ENCODE results near the gene CPNE2.

Gene CPNE2

DNA sequence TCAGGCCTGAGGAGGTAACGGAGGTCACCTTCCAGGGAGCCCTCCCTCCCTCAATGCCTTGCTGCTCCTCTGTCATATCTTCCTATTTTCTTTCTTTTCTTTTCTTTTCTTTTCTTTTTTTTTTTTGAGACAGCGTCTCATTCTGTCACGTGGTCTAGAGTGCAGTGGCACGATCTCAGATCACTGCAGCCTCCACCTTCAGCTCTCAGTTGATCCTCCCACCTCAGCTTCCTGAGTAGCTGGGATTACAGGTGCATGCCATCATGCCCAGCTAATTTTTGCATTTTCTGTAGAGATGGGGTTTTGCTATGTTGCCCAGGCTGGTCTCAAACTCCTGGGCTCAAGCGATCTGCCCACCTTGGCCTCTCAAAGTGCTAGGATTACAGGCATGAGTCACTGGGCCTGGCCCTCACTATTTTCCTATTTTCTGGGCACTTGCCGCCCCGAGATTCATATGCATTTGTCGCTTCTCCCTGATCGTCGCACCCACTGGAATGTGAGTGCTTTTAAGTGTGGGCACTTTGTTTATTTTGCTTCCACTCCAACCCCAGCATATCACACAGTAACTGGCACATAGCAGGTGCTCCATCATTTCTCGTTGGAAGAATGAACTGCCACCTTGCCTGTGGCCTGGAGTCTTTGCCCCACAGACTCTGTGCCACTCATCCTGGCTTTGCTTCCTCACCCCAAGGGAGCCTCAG is 31.7 kb downstream of the CPNE2 start:
- DNase-seq (ENCODE audit: low spot score) = no peak

DNA sequence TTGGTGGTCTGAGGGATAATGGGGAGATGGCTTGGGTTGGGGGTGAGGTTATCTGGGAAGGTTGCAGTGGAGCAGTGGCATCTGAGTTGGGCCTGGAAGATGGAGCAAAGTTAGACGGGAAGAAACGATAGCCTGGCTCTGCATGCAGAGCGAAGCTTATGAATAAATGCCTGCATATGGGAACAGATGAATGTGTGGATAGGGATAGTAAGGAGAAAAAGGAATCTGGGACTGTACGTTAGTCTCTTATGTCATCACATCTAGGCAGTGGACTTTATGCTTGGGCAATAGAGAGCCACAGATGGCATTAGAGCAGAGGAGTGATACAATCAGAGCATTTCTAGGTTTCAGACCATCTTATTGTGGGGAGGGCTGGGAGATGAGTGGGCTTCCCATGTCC is 33.0 kb downstream of the CPNE2 start:
- no peak for DNase-seq (ENCODE audit: low spot score)

DNA sequence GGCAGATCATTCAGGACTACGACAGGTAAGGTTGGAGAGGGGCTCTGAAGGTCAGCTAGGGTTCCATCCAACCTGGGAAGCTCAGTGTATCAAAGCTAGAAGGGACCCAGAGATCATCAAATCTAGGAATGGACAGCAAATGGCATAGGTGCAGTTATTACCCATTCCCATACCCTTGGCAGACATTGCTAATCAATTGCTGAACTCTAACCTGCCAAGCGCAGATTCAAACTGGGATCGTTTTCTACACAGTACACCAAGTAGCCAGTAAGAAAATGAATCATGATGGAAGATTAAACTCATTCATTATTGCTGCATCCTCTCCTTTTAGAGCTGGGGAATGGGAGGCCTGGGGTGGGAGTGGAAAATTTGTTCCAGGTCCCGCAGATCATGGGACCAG is 33.6 kb downstream of the CPNE2 start:
- no peak for DNase-seq (ENCODE audit: low spot score)

DNA sequence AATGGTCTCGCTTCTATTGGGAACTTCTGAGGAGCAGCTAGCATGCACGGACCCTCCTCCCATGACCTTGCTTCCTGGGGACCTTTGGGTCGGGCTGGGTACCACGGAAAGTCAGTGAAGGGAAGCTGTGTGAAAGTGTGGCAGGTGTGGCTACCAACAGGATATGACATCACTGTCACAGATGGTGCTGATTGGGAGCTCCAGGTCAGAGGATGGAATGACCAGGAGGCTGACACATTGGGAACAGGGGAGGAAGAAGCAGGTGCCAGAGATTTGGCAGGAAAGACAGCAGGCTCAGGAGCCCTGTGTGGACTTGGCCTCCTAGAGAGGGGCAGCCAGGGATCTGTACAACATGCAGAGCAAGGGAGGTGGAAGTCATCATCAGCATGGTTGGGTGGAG is 34.0 kb downstream of the CPNE2 start:
- DNase-seq (ENCODE audit: low spot score) = no peak

DNA sequence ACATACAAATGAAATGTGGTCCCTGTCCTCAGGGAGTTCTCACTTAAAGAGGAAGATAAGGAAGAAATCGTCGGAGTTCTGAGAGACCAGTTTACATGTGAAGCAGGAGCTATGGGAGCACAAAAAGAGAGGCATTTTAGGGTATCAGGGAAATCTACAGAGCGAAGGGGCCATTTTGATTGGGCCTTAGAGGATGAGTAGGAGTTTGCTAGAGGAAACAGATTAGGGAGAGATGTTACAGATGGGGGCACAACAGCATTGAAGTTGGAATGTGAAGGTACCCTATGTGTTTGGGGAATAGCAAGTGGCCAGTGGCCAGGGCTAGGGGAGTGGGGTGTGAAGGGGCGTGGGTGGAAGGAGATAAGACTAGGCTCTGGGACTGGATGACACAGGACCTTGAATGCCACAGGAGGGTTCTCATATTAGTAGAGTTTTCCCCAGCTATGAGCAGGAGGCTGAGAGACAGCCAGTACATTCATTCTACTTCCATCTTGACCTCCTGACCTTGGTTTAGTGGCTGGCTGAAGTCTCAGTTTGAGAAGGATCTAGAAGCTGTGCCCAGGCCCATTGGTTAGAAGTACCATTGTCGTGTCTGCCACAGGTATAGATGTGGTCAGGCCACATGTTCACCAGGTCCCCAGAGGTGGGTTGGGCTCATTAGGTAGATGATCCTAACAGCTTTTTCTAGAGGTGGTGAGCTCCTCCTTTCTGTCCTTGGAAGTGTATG is 34.8 kb downstream of the CPNE2 start:
- no peak for DNase-seq (ENCODE audit: low spot score)

DNA sequence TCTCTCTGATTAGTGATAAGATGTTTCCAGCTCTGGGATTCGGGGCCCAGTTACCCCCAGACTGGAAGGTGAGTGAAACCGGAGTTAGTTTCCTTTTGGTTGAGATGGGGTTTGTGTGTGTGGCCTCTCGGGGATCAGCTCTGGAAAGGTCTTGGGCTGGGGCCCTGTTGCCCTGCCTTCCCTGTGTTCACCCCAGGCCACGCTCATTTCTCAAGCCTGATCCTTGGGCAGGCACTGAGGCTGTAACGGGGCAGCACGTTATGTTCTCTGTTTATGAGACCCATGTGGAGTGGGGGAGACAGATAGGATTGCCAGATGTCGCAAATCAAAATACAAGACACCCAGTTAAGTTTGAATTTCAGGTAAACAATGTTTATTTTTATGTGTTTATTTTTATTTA is 35.5 kb downstream of the CPNE2 start:
- DNase-seq (ENCODE audit: low spot score) = no peak

DNA sequence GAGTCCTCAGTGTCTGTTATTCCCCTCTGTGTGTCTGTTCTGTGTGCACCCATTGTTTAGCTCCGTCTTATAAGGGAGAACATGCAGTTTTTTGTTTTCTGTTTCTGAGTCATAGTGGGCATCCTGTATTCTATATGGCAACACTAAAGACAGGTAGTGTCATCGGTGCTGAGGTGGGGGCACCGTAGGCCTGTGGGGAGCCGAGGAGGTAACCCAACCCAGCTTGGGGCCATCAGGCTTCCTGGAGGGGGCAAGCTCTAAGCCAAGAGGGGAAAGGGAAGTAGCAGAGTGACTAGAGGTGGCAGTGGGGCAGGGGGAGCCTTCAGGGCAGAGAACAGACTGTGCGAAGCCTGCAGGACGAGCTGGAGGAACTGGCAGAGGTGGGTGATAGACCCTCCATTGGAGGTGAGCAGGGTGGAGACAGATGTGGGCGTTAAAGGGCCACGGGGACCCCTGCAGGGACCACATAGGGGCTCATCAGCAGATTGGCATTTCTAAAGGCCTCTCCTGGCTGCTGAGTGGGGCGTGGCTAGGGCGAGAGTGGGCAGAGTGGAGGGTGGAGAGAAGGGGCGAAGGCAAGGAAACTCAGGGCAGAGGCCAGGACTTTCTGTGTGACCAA is 36.5 kb downstream of the CPNE2 start:
- DNase-seq (ENCODE audit: low spot score) = no peak

DNA sequence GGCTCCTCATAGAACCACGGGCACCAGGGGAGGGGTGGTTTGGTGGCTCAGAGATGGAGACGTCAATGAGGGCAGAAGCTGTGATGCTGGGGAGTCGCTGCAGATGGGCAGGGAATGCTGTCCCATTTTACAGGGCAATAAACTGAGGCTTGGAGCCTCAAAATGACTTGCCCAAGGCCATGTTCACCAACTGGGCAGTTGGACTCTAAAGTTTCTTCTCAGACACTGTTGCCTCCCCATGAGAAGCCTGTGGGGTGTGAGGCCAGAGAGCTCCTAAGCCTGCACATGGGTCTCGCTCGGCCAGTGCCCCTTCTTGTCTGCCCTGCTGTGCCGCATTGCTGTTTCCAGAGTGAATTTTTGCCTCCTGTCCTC is 38.6 kb downstream of the CPNE2 start:
- no peak for DNase-seq (ENCODE audit: low spot score)

DNA sequence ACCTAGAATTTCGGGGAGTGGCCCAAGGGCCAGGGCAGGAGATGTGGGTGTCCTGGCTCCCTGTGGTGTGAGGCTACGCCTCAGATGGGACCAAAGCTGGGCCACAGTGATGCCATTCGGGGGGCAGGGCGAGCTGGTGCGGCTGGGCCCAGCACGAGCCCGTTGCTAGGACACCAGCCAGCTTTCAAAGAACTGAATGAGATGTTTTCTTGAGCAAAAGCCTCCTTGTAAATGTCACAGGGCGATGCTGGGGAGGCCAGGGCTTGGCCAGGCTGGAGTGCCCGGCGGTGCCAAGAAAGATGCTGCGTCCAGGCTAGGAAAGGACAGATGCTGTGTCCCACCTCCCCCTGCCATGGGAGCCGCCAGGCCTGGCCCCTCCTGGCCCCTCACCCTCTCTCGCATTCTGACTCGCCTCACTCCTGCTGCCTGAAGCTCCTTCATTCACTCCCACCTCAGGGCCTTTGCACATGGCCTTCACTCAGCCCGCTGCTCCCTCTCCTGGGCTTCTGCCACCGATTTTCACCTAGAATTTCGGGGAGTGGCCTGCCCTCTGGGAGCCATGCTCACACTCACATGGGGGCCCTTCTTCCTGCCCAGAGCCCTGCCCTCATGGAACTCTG is 39.1 kb downstream of the CPNE2 start:
- no peak for DNase-seq (ENCODE audit: low spot score)

DNA sequence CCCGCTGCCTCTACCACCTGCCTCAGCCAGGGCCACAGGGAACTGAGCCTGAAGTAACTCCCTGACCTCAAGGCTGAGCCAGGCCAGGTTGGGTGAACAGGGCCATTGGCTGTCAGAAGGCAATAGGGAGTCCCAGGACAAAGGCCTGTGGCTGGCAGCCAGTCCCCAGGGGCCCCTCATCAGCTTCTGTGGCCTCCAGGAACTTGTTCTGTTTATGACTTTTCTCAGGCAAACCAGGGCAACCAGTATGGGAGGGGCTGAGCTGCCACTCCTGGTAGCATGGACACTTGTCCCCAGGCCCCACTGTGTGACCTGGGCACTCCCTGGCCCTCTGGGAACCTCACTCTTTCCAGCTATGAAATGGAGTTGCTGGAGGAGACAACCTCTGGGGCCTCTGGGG is 40.1 kb downstream of the CPNE2 start:
- DNase-seq (ENCODE audit: low spot score) = no peak

DNA sequence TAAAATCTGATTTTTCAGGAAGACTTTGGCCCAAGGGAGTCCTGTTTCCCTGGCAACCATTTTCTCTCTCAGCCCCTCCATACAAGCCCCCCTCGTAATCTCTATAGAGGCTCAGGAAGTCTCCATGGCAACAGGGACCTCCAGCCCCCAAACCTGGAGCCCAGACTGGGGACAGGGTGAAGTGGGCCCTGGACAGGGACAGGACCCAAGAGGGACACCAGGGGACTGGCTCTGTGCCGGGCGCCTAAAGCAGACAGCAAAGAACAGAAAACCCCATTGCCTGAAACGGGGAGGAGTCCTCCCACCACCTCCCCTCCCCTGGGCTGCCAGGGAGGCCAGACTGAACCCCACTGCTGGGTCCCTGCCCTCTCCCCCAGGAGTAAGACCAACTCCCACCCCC is 40.6 kb downstream of the CPNE2 start:
- DNase-seq (ENCODE audit: low spot score) = no peak

DNA sequence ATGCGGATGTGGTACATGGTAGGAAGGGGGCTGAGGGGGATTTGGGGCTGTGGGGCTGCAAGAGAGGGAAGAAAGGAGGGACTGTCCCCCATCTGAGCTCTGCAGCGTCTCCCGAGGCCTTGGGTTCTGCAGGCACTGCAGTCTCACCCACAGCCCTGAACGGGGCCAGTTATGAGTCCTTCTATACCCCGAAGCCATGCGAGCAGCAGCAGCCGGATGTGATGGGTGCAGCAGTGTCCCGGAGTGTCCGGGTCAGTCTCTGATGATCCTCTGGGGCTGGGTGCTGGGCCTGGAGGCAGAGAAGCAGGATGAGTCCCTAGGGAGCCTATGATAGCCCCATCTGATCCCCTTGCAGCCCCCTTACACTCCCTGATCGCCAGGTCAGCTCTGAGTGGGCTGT is 41.5 kb downstream of the CPNE2 start:
- DNase-seq (ENCODE audit: low spot score) = no peak

DNA sequence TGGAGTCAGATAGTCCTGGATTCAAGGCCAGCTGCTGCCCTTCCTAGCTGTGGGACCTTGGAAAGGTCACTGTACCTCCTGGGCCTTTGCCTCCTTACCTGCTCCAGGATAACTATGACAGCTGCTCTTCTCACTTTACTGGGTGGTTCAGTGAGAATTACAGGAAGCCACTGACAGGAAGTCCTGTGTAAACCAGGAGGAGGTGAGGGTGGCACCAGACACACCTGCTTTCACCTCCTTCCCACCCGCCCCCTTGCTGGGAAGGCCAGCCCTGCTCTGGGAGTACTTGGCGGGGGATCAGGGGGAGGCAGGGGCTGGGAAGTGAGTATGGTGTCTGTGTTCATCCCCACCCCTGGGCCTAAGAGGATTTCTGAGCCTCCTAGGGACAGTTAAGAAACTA is 42.6 kb downstream of the CPNE2 start:
- DNase-seq (ENCODE audit: low spot score) = no peak

DNA sequence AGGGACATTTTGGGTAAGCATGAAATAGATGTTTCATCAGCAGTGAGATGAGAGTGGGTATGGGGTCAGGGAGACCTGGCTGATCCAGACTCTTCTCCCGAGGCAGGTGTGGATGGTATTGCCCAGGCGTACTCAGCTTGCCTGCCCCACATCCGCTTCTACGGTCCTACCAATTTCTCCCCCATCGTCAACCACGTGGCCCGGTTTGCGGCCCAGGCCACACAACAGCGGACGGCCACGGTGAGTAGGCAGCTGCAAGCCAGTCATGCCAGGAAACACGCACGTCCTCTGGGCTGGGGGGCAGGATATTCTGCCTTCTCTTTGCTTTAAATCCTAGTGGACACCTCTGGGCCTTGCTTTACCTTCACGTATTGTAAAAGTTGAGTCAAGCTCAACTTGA is 44.7 kb downstream of the CPNE2 start:
- DNase-seq (ENCODE audit: low spot score) = no peak

DNA sequence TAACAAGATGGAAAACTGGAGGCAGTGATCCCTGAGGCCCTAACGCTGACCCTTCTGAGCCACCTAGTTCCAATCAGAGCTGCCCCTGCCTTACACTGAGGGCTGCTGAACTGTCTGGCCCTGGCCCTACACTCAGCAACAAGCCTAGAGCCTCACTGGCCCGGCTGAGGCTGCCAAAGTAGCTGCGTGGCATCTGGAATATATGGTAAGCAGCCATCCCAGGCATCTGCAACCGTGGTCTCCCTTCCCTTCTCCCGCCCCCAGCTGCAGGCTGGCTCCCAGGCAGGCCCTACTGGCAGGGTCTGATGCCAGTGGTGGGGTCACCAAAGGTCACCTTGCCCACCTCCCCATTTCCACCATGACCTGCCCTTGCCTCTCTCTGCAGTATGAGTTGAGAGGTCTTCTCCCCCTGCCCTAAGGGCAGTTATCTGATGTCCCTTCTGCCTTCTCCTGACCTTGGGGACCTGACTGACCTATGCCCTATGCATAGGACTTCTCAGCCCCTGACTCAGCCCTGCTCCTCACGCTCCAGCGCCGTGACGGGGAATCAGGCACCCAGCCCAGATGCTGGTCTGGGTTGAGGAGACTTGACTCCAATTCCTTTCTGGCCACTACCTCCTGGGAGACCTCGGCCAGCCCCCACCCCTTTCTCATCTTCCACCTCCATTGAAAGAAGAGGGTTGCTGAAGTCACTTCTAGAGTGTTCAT is 45.3 kb downstream of the CPNE2 start:
- no peak for DNase-seq (ENCODE audit: low spot score)

DNA sequence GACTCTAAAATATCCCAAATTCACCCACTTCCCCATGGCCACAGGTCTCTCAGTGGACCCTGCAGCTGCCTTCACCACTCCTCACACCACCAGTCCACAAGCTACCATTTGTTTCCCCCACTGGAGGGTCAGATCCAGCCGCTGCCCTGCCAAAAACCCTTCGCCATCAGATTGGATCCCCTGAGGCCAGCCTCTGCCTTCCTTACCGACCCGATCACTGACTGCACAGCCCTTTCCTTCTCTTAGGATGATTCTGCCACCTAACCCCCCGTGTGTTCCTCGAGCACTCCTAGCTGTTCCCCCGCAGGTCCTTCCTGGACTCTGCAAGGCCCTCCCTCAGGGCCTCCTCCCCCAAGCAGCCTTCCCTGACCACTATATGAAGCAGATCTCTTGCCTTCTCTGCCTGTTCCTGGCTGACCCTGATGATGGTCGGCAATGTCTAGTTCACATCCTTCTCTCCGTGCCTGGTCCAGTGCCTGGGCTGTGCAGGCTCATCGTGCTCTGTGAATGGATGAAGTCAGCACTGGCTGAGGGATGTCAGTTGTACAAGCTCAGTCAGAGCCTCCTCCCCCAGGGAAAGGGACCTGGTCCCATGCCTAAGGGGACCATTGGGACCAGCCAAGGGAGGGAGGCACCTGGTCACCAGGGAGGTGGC is 46.0 kb downstream of the CPNE2 start:
- DNase-seq (ENCODE audit: low spot score) = no peak

DNA sequence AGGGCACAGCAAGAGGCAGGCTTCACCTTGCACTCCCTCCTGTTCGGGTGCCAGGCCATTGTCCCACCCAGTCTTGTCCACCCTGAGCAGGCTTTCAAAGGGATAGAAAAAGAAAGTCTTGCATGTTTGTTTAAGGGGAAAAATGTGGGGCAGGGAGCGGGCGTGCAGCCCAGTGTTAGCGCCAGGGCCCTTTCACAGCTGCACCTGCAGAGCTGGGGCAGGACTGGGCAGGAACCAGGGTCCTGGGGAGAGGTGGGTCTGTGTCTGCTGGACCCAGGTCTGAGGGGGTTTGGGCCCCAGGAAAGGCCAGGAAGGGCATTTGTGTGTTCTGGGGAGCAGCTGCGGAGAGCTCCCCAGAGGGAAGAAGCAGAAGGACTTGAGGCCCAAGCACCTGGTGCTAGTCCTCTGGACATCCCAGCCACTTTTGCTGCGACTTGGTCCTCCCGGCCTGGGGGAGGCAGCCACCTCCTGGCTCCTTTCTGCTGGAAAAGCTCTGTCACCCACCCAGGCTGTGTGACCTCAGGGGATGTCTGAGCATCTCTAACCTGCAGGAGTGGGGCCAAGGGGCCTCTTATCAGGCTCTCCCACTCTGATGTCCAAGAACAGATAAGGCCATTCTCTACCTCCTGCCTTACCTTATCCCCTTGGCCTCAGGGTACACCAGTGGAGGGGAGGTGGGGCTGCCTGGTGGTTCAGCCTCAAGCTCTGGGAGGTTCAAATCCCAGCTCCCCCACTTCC is 48.7 kb downstream of the CPNE2 start:
- no peak for DNase-seq (ENCODE audit: low spot score)

DNA sequence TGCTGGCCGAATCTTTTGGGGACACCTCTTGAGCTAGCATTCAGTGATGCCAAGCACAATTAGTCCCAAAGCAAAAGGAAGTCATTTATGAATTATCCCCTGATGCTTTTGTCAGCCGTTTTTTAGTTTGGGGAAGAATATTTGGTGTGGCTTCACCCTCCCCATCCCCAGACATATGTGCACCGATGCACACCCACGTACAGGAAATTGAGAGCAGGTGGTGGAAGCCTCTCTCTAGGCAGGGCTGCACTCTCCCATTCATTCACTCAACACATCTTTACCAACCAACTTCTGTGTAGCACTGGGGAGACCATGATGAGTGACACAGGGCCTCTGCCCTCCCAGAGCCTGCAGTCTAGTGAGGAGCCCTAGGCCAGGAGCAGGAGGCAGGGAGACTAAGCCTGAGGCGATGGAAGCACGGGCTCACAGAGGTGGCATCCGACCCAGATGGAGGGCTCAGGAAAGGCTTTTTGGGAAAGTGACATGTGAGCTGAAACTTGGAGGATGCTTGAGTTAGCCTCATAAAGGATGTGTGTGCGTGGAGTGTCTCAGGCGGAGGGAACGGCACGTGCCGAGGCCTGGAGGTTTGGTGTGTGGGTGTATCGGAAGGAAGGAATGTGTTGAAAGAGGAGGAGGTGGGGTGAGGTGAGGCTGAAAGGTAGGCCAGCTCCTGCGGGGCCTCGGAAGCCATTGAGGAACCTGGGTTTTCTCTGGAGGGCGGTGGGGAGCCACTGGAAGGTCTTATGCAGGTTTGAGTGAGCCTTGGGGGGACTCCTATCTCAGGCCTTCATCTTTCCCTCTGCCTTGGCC is 49.6 kb downstream of the CPNE2 start:
- no peak for DNase-seq (ENCODE audit: low spot score)

DNA sequence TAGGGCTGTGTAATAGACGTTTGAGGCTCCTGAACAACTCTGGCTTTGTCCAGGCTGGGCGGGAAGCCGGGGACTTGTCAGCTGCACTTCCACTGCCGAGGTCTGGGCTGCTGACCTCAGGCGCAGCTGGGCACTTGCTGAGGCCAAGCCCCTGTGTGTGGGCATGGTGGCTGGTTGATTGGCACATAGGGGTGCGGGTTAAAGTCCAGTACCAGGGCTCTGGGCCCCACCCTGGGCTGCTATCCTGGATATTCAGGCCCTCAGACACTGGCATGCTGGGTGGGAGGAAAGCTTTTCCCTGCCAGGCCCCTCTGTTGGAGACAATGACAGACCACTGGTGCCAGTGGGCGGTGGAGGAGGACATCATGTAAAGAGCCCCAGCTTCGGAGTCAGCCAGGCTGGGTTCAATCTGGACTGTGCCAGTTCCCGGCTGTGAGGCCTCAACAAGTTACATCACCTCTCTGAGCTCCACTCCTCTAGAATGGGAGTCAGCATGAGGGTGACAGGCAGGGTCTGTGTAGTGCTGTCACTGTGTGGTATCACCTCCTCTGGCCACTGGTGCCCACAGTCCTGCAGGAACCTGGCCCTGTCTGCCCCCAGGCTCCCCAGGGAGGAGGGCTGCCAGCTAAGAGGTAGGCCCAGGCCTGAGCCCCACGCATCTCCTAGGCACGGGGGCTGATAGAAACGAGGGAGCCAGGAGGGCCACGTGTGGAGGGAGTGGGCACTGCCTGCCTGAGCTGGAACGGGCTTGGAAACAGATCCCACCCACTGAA is 51.0 kb downstream of the CPNE2 start:
- DNase-seq (ENCODE audit: low spot score) = no peak

DNA sequence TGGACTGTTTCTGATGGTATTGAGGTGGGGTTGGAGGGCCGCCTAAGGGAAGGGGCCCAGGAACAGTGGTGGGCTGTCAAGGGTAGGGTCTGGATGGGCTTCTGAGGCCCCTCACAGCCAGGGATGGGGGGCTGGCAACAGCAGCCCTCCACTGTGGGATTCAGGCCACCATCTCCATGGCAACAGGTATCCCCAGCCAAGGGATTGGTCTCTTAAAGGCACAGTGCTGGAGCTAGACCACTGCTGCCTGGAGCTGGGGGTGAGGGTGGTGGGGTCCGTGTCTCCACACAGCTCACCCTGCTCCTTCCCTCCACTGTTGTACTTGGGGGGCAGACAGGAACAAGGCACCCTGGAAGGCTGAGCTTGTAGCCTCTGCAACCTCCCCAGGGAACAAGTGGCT is 51.6 kb downstream of the CPNE2 start:
- no peak for DNase-seq (ENCODE audit: low spot score)

Measured in COLO829 (cell line).